ENCODE data around the gene PAMR1. TPM values are rescaled to one million over a fixed set of nuclear protein-coding genes. Genes with fewer than 3 reads are reported as not detected.

The PAMR1 gene
- total and polyA plus RNA-seq, 2 donors from 2014 or later = 2.2 to 2.4 TPM

DNA sequence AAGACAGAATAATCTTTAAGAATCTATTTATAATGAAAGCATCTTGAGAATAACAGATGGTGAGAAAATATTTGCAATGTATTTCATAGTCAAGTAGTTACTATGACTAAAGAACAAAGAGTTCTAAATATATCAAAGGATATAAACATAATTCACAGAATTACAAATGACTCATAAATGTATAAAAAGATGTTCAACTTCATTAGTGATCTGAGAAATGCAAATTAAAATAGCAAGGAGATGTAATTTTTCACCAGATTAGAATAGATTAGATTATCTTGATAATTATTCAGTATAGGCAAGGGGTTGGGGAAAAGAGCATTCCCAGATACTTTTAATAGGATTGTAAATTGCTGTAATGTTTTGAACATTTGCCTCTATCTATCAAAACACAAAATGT lies 30.1 kb upstream of the PAMR1 start:
- H3K4me1 ChIP-seq (ENCODE audit: control insufficient read depth in 2 of 3, insufficient read depth in 2 of 3, low read depth in 1 of 3, low read length in 3 of 3) = no peaks in the 10 kb centered on the region
- H3K9ac ChIP-seq (ENCODE audit: low read length in 3 of 3) = no peak overlapping the region
- no peak overlapping the region for H3K27ac ChIP-seq (ENCODE audit: low read depth in 2 of 2, low read length in 2 of 2)
- no peaks in the 10 kb centered on the region for H3K36me3 ChIP-seq (ENCODE audit: control insufficient read depth in 2 of 3, insufficient read depth in 3 of 3, low read length in 3 of 3)
- no peak overlapping the region for H3K4me3 ChIP-seq (ENCODE audit: low read length in 3 of 3)
- DNase-seq = no peak
- FAIRE-seq = no peak
- H3K9me3 ChIP-seq (ENCODE audit: control insufficient read depth in 2 of 3, insufficient read depth in 1 of 3, low read length in 3 of 3) = no peaks in the 10 kb centered on the region
- intact Hi-C loops (cut with DNase I) = no loop called here
- H3K27me3 ChIP-seq (ENCODE audit: control insufficient read depth, insufficient read depth, low read length) = no peaks in the 10 kb centered on the region
- TF ChIP-seq, protein P1, sequence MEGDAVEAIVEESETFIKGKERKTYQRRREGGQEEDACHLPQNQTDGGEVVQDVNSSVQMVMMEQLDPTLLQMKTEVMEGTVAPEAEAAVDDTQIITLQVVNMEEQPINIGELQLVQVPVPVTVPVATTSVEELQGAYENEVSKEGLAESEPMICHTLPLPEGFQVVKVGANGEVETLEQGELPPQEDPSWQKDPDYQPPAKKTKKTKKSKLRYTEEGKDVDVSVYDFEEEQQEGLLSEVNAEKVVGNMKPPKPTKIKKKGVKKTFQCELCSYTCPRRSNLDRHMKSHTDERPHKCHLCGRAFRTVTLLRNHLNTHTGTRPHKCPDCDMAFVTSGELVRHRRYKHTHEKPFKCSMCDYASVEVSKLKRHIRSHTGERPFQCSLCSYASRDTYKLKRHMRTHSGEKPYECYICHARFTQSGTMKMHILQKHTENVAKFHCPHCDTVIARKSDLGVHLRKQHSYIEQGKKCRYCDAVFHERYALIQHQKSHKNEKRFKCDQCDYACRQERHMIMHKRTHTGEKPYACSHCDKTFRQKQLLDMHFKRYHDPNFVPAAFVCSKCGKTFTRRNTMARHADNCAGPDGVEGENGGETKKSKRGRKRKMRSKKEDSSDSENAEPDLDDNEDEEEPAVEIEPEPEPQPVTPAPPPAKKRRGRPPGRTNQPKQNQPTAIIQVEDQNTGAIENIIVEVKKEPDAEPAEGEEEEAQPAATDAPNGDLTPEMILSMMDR (IDR thresholded peaks at IDR 0.05; ENCODE audit: borderline replicate concordance, extremely low read depth, insufficient read depth) = no peak

DNA sequence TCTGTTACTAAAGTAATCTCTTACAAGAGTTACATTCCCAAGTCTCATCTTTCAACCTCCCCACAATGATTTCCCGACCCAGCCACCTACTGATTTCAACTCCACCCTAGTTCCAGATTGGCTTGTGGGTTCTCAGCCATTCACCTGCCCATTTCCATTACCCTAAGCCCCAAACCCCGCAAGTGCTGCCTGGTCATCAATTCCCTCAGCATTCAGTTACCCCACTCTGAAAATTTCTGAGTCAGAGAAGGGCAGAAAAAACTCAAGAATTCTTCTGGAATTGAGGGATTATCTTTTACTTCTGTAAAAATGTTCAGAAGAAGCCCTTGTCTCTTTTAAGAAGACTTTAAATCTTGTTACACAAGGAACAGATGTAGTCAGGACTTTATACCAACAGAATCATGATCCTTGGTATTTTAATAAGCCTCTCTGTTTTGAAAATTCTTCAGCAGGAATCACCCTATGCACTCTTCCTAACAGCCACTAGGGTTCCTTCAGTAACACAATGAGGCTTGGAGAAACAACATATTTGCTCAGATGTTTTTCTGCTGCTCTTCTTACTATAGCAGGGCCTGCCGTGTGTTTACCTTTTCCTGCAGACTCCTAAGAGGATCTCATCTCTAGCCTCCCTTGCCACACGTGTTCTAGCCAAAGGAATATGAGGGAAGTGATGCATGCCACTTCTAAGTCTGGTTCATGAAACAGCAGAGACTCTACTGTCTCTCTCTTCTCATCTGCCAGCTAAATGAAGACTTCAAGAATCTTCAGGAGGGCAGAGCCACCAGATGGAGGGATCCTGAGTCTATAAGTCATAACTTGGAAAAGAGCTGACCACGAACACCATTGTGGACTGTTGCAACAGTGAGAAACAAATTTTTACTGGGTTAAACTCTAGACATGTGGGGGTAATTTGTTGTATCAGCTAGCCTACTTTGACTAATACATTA lies 29.3 kb upstream of the PAMR1 start:
- Histone ChIP-seq H3K4me1 (ENCODE audit: control insufficient read depth in 2 of 3, insufficient read depth in 2 of 3, low read depth in 1 of 3, low read length in 3 of 3) (no peaks in the 10 kb centered on the region), H3K4me3 (ENCODE audit: low read length in 3 of 3) (no peak overlapping the region), H3K27ac (ENCODE audit: low read depth in 2 of 2, low read length in 2 of 2) (no peak overlapping the region), H3K9me3 (ENCODE audit: control insufficient read depth in 2 of 3, insufficient read depth in 1 of 3, low read length in 3 of 3) (no peaks in the 10 kb centered on the region), H3K36me3 (ENCODE audit: control insufficient read depth in 2 of 3, insufficient read depth in 3 of 3, low read length in 3 of 3) (no peaks in the 10 kb centered on the region), H3K9ac (ENCODE audit: low read length in 3 of 3) (no peak overlapping the region), H3K27me3 (ENCODE audit: control insufficient read depth, insufficient read depth, low read length) (no peaks in the 10 kb centered on the region)
- FAIRE-seq (no peak), DNase-seq (no peak)
- intact Hi-C loops (cut with DNase I) = no loop called here
- TF ChIP-seq, protein P1 (IDR thresholded peaks at IDR 0.05; ENCODE audit: borderline replicate concordance, extremely low read depth, insufficient read depth) = no peak

DNA sequence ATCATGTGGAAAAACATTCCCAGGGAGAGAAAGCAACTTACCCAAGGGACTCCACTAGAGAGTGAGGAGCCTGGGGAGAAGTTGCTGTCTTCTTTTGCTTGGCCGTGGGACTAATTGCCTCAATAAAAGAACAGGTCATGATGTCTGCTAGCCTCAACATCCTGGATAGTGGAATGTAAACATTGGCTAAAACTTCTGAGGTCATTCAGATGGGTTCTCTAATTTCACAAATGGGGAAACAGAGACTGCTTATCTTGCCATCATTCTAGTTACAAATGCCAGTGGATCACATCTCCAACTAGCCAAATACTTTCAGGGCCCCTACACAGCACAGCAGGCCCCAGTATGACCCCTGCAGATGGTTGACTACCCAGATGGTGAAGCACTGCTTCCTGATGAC lies 28.4 kb upstream of the PAMR1 start:
- no peaks in the 10 kb centered on the region for H3K27me3 ChIP-seq (ENCODE audit: control insufficient read depth, insufficient read depth, low read length)
- H3K9ac ChIP-seq (ENCODE audit: low read length in 3 of 3) = no peak overlapping the region
- no peaks in the 10 kb centered on the region for H3K9me3 ChIP-seq (ENCODE audit: control insufficient read depth in 2 of 3, insufficient read depth in 1 of 3, low read length in 3 of 3)
- TF ChIP-seq, protein P1 (IDR thresholded peaks at IDR 0.05; ENCODE audit: borderline replicate concordance, extremely low read depth, insufficient read depth) = no peak
- H3K27ac ChIP-seq (ENCODE audit: low read depth in 2 of 2, low read length in 2 of 2) = no peak overlapping the region
- H3K4me1 ChIP-seq (ENCODE audit: control insufficient read depth in 2 of 3, insufficient read depth in 2 of 3, low read depth in 1 of 3, low read length in 3 of 3) = no peaks in the 10 kb centered on the region
- DNase-seq = no peak
- intact Hi-C loops (cut with DNase I) = no loop called here
- no peaks in the 10 kb centered on the region for H3K36me3 ChIP-seq (ENCODE audit: control insufficient read depth in 2 of 3, insufficient read depth in 3 of 3, low read length in 3 of 3)
- no peak overlapping the region for H3K4me3 ChIP-seq (ENCODE audit: low read length in 3 of 3)
- no peak for FAIRE-seq
